B cell (primary cell): Measurements from ENCODE around the gene ZNF366.

Source experiments
- CTCF ChIP-seq: fragments of 200-600 bp; IDR thresholded peaks from one replicate; pipeline ENCODE4 v1.8.0; 2022; ENCODE audit warnings: antibody characterized with exemption, mild to moderate bottlenecking
- EZH2 ChIP-seq: IDR thresholded peaks from 2 replicates; pipeline ENCODE4 v1.6.1; 2012; ENCODE audit warnings: borderline replicate concordance, low read depth, mild to moderate bottlenecking, moderate library complexity, low read length; ENCODE audit not compliant: insufficient read depth, poor library complexity, severe bottlenecking

- TF ChIP-seq CTCF (no peak), EZH2 (no peak)
Observed at GRCh38 chr5:72412283-72413055, 94.7 kb downstream of the ZNF366 start.
